Choroid plexus epithelial cell (primary cell): Measurements from ENCODE around the gene TCF7L1.

Source experiments
- DNase-seq: peaks from one replicate; pipeline ENCODE4 v3.0.0-alpha.2; 2010; ENCODE audit warnings: low read depth
- H3K4me3 ChIP-seq: 2 replicates; pipeline ENCODE4 v1.5.1; 2011; ENCODE audit warnings: low read depth, mild to moderate bottlenecking, control low read depth, low read length, moderate library complexity
- CTCF ChIP-seq: conservative IDR thresholded peaks from 2 replicates; pipeline ENCODE4 v1.5.1; 2011; ENCODE audit warnings: low read depth, mild to moderate bottlenecking, control low read depth, inconsistent platforms, low read length, moderate library complexity

Gene TCF7L1

GRCh38 chr2:85255456-85255812, 122.2 kb downstream of the TCF7L1 start:
- TF ChIP-seq CTCF: no peak
- no peak for DNase-seq
- H3K4me3 ChIP-seq: no peak overlapping the region

- H3K4me3 ChIP-seq: peak overlapping the region; percentile 40
- peak; percentile 47 for DNase-seq
- TF ChIP-seq CTCF: no peak
Observed at GRCh38 chr2:85255813-85256594, 122.8 kb downstream of the TCF7L1 start.

GRCh38 chr2:85257359-85257969, 124.3 kb downstream of the TCF7L1 start:
- TF ChIP-seq CTCF: no peak
- no peak for DNase-seq
- no peak overlapping the region for H3K4me3 ChIP-seq

GRCh38 chr2:85257970-85258605, 124.9 kb downstream of the TCF7L1 start:
- H3K4me3 ChIP-seq: no peak overlapping the region
- no peak for TF ChIP-seq CTCF
- DNase-seq: no peak

GRCh38 chr2:85259101-85259590, 126.0 kb downstream of the TCF7L1 start:
- peak; percentile 80 for DNase-seq
- no peak overlapping the region for H3K4me3 ChIP-seq
- TF ChIP-seq CTCF: no peak

- H3K4me3 ChIP-seq: no peak overlapping the region
- no peak for DNase-seq
- no peak for TF ChIP-seq CTCF
Observed at GRCh38 chr2:85259879-85260278, 126.7 kb downstream of the TCF7L1 start.

GRCh38 chr2:85263591-85263990, 130.4 kb downstream of the TCF7L1 start:
- no peak for DNase-seq
- no peak for TF ChIP-seq CTCF
- no peak overlapping the region for H3K4me3 ChIP-seq
